ENCODE data around the gene NPHP3. TPM values are rescaled to one million over a fixed set of nuclear protein-coding genes. Genes with fewer than 3 reads are reported as not detected.
"Not testable (repeated sequence)": the region's sequence is repeated elsewhere in the genome, so short reads cannot be mapped to it uniquely, and the experiment has no call there.

The NPHP3 gene
- total and polyA plus RNA-seq, 5 donors: 10.7 to 15.6 (median 13.3) TPM

DNA sequence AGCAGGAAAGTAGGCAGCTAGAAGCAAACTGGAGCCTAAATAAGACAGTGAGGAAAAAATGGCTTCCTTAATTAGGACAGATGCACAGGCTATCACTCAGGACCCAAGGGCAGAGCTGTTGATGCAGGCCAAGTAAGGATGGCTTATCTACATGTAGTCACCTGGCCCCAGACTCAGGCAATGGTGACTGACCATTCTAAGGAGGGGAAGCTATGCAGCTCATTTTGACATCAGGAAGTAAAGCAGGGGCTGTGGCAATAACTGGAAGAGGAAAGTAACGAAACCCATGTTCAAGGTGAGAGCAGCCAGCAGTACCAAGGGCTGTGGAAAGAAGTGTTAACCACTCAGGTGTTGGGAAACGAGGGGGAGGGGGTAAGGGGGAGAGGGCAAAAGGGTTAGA lies 78.8 kb downstream of the NPHP3 start:
- intact Hi-C loops (cut with DNase I): loop anchor here (2.0 to 5.0 kb wide), 2 partner anchors 106 to 107 kb away; no protein-coding TSS in a partner anchor
- H3K4me1 ChIP-seq (ENCODE audit: control insufficient read depth, insufficient read depth, low read length): peaks cover 2% of the 10 kb centered on the region
- no peak overlapping the region for H3K27ac ChIP-seq (ENCODE audit: low read length)
- no peak overlapping the region for H3K4me3 ChIP-seq (ENCODE audit: low read length)
- H3K27me3 ChIP-seq (ENCODE audit: control insufficient read depth, insufficient read depth): no peaks in the 10 kb centered on the region
- ATAC-seq: peak; percentile 19 to 47
- no peak for DNase-seq
- 73% methylated on average over 2 of the region's 2 CpGs for WGBS
- no peaks in the 10 kb centered on the region for H3K9me3 ChIP-seq (ENCODE audit: control insufficient read depth, low read length)

DNA sequence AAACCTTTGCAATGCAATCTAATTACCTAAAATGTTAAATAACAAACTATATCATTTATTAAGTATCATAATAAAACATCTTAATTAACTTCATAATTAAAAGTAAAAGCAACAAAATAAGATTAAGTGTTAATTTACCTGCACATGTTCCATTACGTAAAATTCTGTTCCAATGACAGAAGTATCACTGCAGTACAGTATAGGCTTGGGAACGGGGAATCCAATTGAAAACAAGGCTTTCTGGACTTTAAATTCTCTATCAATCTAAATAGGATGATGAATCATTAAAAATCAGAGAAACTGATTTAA lies 79.7 kb downstream of the NPHP3 start:
- Histone ChIP-seq H3K4me1 (ENCODE audit: control insufficient read depth, insufficient read depth, low read length) (peaks cover 2% of the 10 kb centered on the region), H3K27ac (ENCODE audit: low read length) (no peak overlapping the region), H3K9me3 (ENCODE audit: control insufficient read depth, low read length) (no peaks in the 10 kb centered on the region), H3K4me3 (ENCODE audit: low read length) (no peak overlapping the region), H3K27me3 (ENCODE audit: control insufficient read depth, insufficient read depth) (no peaks in the 10 kb centered on the region)
- no peak for DNase-seq
- intact Hi-C loops (cut with DNase I): loop anchor here (2.0 to 5.0 kb wide), 2 partner anchors 105 to 106 kb away; no protein-coding TSS in a partner anchor
- 64% methylated on average over 2 of the region's 2 CpGs for WGBS
- ATAC-seq: no peak

DNA sequence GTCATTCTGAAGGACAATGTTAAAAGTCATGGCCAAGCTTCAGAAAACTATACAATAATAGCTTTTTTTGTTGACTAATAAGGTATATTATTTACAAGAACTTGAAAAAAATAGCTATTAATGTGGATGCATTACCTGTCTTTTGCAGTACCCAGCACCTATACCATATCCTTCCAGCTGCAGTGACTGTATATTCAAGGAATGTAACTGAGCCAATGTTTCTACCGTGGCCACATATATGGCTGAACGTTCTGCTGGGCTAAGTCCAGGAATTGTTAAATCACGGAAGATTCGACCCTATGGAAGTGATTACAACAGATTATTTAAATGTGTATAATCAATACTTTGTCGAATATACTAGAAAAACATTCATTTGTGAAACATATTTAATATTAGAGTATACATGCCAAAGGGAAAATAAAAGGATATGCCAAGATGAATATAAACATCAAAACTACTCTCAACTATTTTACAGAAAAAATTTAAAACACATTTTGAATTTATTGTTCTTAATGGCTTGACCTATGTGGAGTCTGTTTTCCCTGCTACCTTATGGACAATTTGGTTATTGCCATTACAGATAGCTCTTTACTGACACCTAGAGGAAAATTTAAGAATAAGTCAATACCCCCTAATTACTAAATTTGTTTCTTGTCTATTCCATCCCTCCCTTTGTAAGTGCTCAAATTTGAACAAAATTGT lies 80.2 kb downstream of the NPHP3 start:
- Histone ChIP-seq H3K4me3 (ENCODE audit: low read length) (no peak overlapping the region), H3K27ac (ENCODE audit: low read length) (no peak overlapping the region), H3K27me3 (ENCODE audit: control insufficient read depth, insufficient read depth) (no peaks in the 10 kb centered on the region), H3K9me3 (ENCODE audit: control insufficient read depth, low read length) (no peaks in the 10 kb centered on the region), H3K4me1 (ENCODE audit: control insufficient read depth, insufficient read depth, low read length) (peaks cover 2% of the 10 kb centered on the region)
- ATAC-seq (peak; percentile 54 to 69), DNase-seq (no peak)
- whole genome bisulfite sequencing: 63% methylated on average over 5 of the region's 5 CpGs
- intact Hi-C loops (cut with DNase I): loop anchor here (2.0 to 5.0 kb wide), 2 partner anchors 105 kb away; no protein-coding TSS in a partner anchor

DNA sequence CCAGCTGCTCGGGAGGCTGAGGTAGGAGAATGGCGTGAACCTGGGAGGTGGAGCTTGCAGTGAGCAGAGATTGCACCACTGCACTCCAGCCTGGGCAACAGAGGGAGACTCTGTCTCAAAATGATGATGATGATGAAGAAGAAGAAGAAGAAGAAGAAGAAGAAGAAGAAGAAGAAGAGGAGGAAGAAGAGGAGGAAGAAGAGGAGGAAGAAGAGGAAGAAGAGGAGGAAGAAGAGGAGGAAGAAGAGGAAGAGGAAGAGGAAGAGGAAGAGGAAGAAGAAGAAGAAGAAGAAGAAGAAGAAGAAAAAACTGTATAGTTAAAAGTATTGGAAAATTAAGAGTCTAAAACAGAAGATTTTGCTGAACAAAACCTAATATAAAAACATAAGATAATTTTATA lies 80.8 kb downstream of the NPHP3 start:
- WGBS: 87% methylated on average over 2 of the region's 2 CpGs
- DNase-seq; H3K9me3 ChIP-seq (ENCODE audit: control insufficient read depth, low read length); H3K27ac ChIP-seq (ENCODE audit: low read length); ATAC-seq; H3K4me3 ChIP-seq (ENCODE audit: low read length); H3K4me1 ChIP-seq (ENCODE audit: control insufficient read depth, insufficient read depth, low read length); H3K27me3 ChIP-seq (ENCODE audit: control insufficient read depth, insufficient read depth): not testable (repeated sequence)
- intact Hi-C loops (cut with DNase I): loop anchor here in 3 of 4 donors (5.0 kb wide), 1 partner anchor 104 kb away; no protein-coding TSS in a partner anchor

DNA sequence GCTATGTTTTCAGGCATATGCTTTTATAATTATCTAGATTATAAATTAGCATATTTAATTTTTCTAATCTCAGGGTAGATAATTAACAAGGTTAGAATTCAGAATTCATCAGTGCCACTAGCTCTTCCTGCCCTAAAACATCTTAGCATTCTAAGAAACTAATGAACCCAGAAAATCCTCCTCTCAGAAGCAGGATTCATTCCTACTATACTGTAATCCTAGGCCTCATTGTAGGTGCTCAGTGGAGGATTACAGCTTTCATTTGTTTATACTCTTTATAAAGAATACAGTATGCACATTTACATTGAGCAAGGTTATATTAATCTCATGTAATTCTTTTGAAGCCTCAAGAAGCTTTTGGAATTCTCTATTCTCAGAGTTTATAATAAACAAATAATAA lies 83.5 kb downstream of the NPHP3 start:
- H3K27me3 ChIP-seq (ENCODE audit: control insufficient read depth, insufficient read depth): no peaks in the 10 kb centered on the region
- no peaks in the 10 kb centered on the region for H3K9me3 ChIP-seq (ENCODE audit: control insufficient read depth, low read length)
- no peak overlapping the region for H3K27ac ChIP-seq (ENCODE audit: low read length)
- ATAC-seq (no peak), DNase-seq (no peak)
- H3K4me3 ChIP-seq (ENCODE audit: low read length): no peak overlapping the region
- intact Hi-C loops (cut with DNase I): no loop called here
- H3K4me1 ChIP-seq (ENCODE audit: control insufficient read depth, insufficient read depth, low read length): no peaks in the 10 kb centered on the region

DNA sequence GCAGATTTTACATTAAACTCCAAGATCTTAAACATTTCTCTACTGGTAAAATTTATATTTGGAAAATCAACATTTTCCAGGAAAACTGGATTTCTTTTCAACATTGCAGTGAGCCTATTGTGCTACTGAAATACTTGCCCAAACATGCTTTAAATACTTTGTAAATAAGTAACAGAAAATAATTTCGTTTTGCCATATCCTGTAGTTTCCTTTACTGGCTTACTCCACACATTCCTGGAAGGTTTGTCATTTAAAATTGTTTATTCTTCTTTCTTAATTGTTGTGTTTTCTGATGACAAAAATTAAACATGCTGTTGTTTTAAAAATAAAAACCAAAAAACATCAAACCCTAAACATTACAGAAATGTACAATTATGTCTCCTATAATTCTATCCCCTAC lies 84.6 kb downstream of the NPHP3 start:
- Histone ChIP-seq H3K9me3 (ENCODE audit: control insufficient read depth, low read length) (no peaks in the 10 kb centered on the region), H3K4me3 (ENCODE audit: low read length) (no peak overlapping the region), H3K4me1 (ENCODE audit: control insufficient read depth, insufficient read depth, low read length) (no peaks in the 10 kb centered on the region), H3K27me3 (ENCODE audit: control insufficient read depth, insufficient read depth) (no peaks in the 10 kb centered on the region), H3K27ac (ENCODE audit: low read length) (no peak overlapping the region)
- intact Hi-C loops (cut with DNase I): no loop called here
- ATAC-seq (no peak), DNase-seq (no peak)
- 37% methylated on average over 1 of the region's 1 CpG for WGBS

DNA sequence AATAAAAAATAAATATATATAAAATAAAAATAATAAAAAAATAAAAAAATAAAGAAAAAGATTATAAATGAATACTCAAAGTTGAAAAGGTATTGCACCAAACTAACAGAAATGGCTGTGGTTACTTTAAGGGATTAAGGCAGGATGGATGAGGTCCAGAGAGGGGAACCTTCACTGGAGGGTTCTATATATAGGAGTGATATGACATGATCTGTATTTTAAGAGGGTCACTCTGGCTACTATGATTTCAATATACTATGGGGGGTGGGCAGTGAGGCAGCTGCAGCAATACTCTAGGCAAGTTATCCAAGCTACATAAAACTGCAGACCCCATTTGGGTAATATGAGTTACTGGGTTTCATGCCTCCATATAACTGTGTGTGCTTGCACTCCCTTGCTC lies 87.2 kb downstream of the NPHP3 start:
- Histone ChIP-seq H3K27me3 (ENCODE audit: control insufficient read depth, insufficient read depth) (no peaks in the 10 kb centered on the region), H3K9me3 (ENCODE audit: control insufficient read depth, low read length) (no peaks in the 10 kb centered on the region), H3K4me3 (ENCODE audit: low read length) (no peak overlapping the region), H3K27ac (ENCODE audit: low read length) (no peak overlapping the region), H3K4me1 (ENCODE audit: control insufficient read depth, insufficient read depth, low read length) (no peaks in the 10 kb centered on the region)
- intact Hi-C loops (cut with DNase I): no loop called here
- DNase-seq: no peak
- no peak for ATAC-seq

Other genes with a start within 250 kb of the NPHP3 start
- gene ACKR4, start 125.1 kb downstream of the NPHP3 start, total RNA-seq: 1 to 10 TPM; 5.2 to 8.5 (median 6.6) TPM
- 7.2 TPM for gene ACKR4, start 125.1 kb downstream of the NPHP3 start, polyA plus RNA-seq
- gene ACAD11, start 62.6 kb downstream of the NPHP3 start, total RNA-seq: 10 to 100 TPM; 15.0 to 19.8 (median 18.1) TPM
- gene ACAD11, start 62.6 kb downstream of the NPHP3 start, polyA plus RNA-seq: 14.6 TPM
- 10 to 100 TPM; 31.6 to 42.2 (median 31.7) TPM for gene UBA5, start 62.1 kb downstream of the NPHP3 start, total RNA-seq
- 25.6 TPM for gene UBA5, start 62.1 kb downstream of the NPHP3 start, polyA plus RNA-seq

Measured in right cardiac atrium (tissue), 5 donors.